NB4 (cell line): Measurements from ENCODE around the gene ADGRE3.

Experiments
- CTCF ChIP-seq: IDR thresholded peaks from one replicate; pipeline ENCODE4 v1.5.1; 2012; ENCODE audit warnings: low read depth, low read length
- MAX ChIP-seq: IDR thresholded peaks from 2 replicates; pipeline ENCODE4 v1.6.1; 2011; ENCODE audit warnings: low read depth, low read length
- POLR2A ChIP-seq: IDR thresholded peaks from 2 replicates; pipeline ENCODE4 v1.6.1; 2011; ENCODE audit warnings: mild to moderate bottlenecking; ENCODE audit not compliant: insufficient read length; ENCODE audit errors: extremely low read depth

- TF ChIP-seq CTCF, result no peak
- no peak for TF ChIP-seq POLR2A
- no peak for TF ChIP-seq MAX
These were observed 3.6 kb upstream of the ADGRE3 start for GRCh38 chr19:14678199-14678598.
